Spleen (tissue), 7 donors: Measurements from ENCODE around the gene MYO1B.

Source experiments
- CTCF ChIP-seq, 11 experiments: fragments of 200-600 bp in 7 of 11; fragments of 450-650 bp in 4 of 11; sonication (generic) in 4 of 11; IDR thresholded peaks in 8 of 11; conservative IDR thresholded peaks in 3 of 11; 1 replicate in 7 of 11; 2 replicates in 4 of 11; pipeline versions ENCODE4 v1.4.0 to v1.8.0; 2016 to 2021; ENCODE audit warnings: antibody characterized with exemption in 11 of 11, inconsistent platforms in 4 of 11, mild to moderate bottlenecking in 1 of 11
- POLR2A ChIP-seq, 3 donors: fragments of 450-650 bp; IDR thresholded peaks; one replicate each; pipeline ENCODE4 v1.5.1; 2017; ENCODE audit warnings: antibody characterized with exemption in 3 of 3, mild to moderate bottlenecking in 1 of 3
- donor health status: DM: no; HTN: no; CAD: no; lungs with moderate emphysema.
- donor health status: DM: no; HTN: no; CAD: no.
- donor health status: DM: no; HTN: no; CAD: no.

GRCh38 chr2:191200910-191201309 is 44.3 kb upstream of the MYO1B start:
- TF ChIP-seq CTCF (IDR thresholded peaks at IDR 0.05 in 8 of 11, conservative IDR thresholded peaks at IDR 0.05 in 3 of 11) (no peak), POLR2A (IDR thresholded peaks at IDR 0.05) (no peak)
